LNCaP clone FGC (cell line): Measurements from ENCODE around the gene CRIP3.

Experiments
- DNase-seq: peaks from one replicate; pipeline ENCODE4 v3.0.0-alpha.2; 2011; ENCODE audit warnings: low read depth
- H3K4me3 ChIP-seq: 2 replicates; pipeline ENCODE4 v1.5.1; 2011; ENCODE audit warnings: mild to moderate bottlenecking, low read depth, low read length, control low read depth
- CTCF ChIP-seq: IDR thresholded peaks from 2 replicates; pipeline ENCODE4 v1.5.1; 2012; ENCODE audit warnings: mild to moderate bottlenecking; ENCODE audit not compliant: control insufficient read depth, insufficient read depth; ENCODE audit errors: extremely low read depth

The CRIP3 gene

GRCh38 chr6:43295456-43295855, 13.2 kb downstream of the CRIP3 start:
- no peak for TF ChIP-seq CTCF
- H3K4me3 ChIP-seq: no peak overlapping the region
- DNase-seq: no peak

- no peak overlapping the region for H3K4me3 ChIP-seq
- no peak for TF ChIP-seq CTCF
- DNase-seq: no peak
Observed at GRCh38 chr6:43294536-43294935, 14.1 kb downstream of the CRIP3 start.

- no peak for TF ChIP-seq CTCF
- no peak overlapping the region for H3K4me3 ChIP-seq
- no peak for DNase-seq
Observed at GRCh38 chr6:43293698-43294097, 14.9 kb downstream of the CRIP3 start.

- H3K4me3 ChIP-seq: no peak overlapping the region
- no peak for DNase-seq
- TF ChIP-seq CTCF: no peak
Observed at GRCh38 chr6:43292763-43293318, 15.8 kb downstream of the CRIP3 start.

GRCh38 chr6:43292341-43292740, 16.3 kb downstream of the CRIP3 start:
- no peak for DNase-seq
- H3K4me3 ChIP-seq: no peak overlapping the region
- TF ChIP-seq CTCF: no peak

GRCh38 chr6:43291708-43292107, 16.9 kb downstream of the CRIP3 start:
- no peak for TF ChIP-seq CTCF
- no peak for DNase-seq
- no peak overlapping the region for H3K4me3 ChIP-seq

- DNase-seq: no peak
- TF ChIP-seq CTCF: no peak
- no peak overlapping the region for H3K4me3 ChIP-seq
Observed at GRCh38 chr6:43290905-43291355, 17.7 kb downstream of the CRIP3 start.
